ENCODE results near the gene STRA8. TPM values are rescaled to one million over a fixed set of nuclear protein-coding genes. Genes with fewer than 3 reads are reported as not detected.
A peak's percentile ranks its signal among the peaks of the same experiment; 100 is the strongest.

The STRA8 gene
- total RNA-seq, 1 experiment from 2014 or later: not detected

GRCh38 chr7:135300913-135301765 is 67.5 kb downstream of the STRA8 start:
- no peak overlapping the region for H4K5ac ChIP-seq (ENCODE audit: insufficient read length, low read depth, low read length)
- no peak overlapping the region for H4K8ac ChIP-seq (replicated peaks; ENCODE audit: insufficient read length, low read depth, low read length)
- H4K91ac ChIP-seq (ENCODE audit: insufficient read length, low read depth, low read length): no peak overlapping the region

More at GRCh38 chr7:135300913-135301765, 67.5 kb downstream of the STRA8 start:
- Histone ChIP-seq H2AFZ (ENCODE audit: low read length) (no peak overlapping the region), H3K9ac (ENCODE audit: extremely low read depth, insufficient read length, low read length) (no peak overlapping the region), H3K9me3 (ENCODE audit: control insufficient read depth, low read depth, low read length) (no peaks in the 10 kb centered on the region), H2BK120ac (ENCODE audit: low read depth, low read length, poor library complexity, severe bottlenecking) (no peak overlapping the region), H3K27me3 (ENCODE audit: insufficient read depth, low read length) (no peaks in the 10 kb centered on the region), H4K20me1 (ENCODE audit: control insufficient read depth, insufficient read depth, insufficient read length) (no peaks in the 10 kb centered on the region), H2AK5ac (ENCODE audit: insufficient read length, low read length) (no peak overlapping the region), H3K4ac (ENCODE audit: low read depth, low read length) (no peak overlapping the region), H3K18ac (ENCODE audit: insufficient read length, low read depth, low read length) (no peak overlapping the region), H3K23me2 (ENCODE audit: insufficient read length, low read depth, low read length, poor library complexity, severe bottlenecking) (no peaks in the 10 kb centered on the region), H3K14ac (ENCODE audit: insufficient read depth, low read length) (no peak overlapping the region; the same call in 1 of the 2 replicates), H3K56ac (ENCODE audit: insufficient read length, low read depth, low read length) (no peak overlapping the region), H3K79me1 (ENCODE audit: insufficient read depth, low read depth, low read length, poor library complexity, severe bottlenecking) (no peaks in the 10 kb centered on the region), H3K23ac (ENCODE audit: insufficient read length, low read depth, low read length) (no peak overlapping the region), H3K79me2 (ENCODE audit: insufficient read depth, low read length) (no peaks in the 10 kb centered on the region), H3K4me2 (ENCODE audit: insufficient read depth, insufficient read length, low read length) (no peak overlapping the region), H3T11ph (ENCODE audit: low read length) (no peak overlapping the region), H2BK20ac (ENCODE audit: low read depth, low read length, poor library complexity, severe bottlenecking) (no peak overlapping the region), H2BK12ac (ENCODE audit: insufficient read length, low read depth, low read length) (no peak overlapping the region), H2BK5ac (ENCODE audit: insufficient read length, low read length) (no peak overlapping the region), H2BK15ac (ENCODE audit: low read depth, low read length) (no peak overlapping the region), H3K4me1 (ENCODE audit: insufficient read depth, low read length) (no peaks in the 10 kb centered on the region), H3K27ac (ENCODE audit: insufficient read length, low read depth, low read length) (no peak overlapping the region)
- no peak overlapping the region for H3K27ac Mint-ChIP-seq
- no peak overlapping the region for H3K4me3 Mint-ChIP-seq
- H3K36me3 Mint-ChIP-seq (ENCODE audit: insufficient read depth in 1 of 3, low read depth in 3 of 3): peaks cover 0 to 16% (median 3%) of the 10 kb centered on the region in 3 experiments; a peak in 4 of 7 replicates
- no peak; the same call in 2 of the 3 replicates for TF ChIP-seq CTCF (conservative IDR thresholded peaks at IDR 0.05)
- no CpG with 5 or more reads among the region's 3 CpGs for WGBS (ENCODE audit: extremely low coverage, insufficient read length, low lambda C conversion rate)
- peaks cover 7% of the 10 kb centered on the region for H3K27me3 Mint-ChIP-seq (ENCODE audit: low read depth)
- peaks cover 7 to 18% of the 10 kb centered on the region in 2 experiments; a peak in 4 of 5 replicates for H3K9me3 Mint-ChIP-seq
- H3K4me1 Mint-ChIP-seq: peaks cover 19 to 25% of the 10 kb centered on the region in 2 experiments
- DNase-seq: peak; percentile 26

Small RNA genes lying within 50 kb of the gene (microRNA-seq; reads per million reads assigned to microRNA genes)
- gene MIR6509 (ENCODE audit: borderline microRNAs expressed): not detected

Other genes starting within 250 kb of the STRA8 start
- 1.2 and 2.4 TPM in 2 replicates for gene AGBL3, start 247.3 kb upstream of the STRA8 start, total RNA-seq (2021)
- not detected in 2 replicates for gene TMEM140, start 85.8 kb upstream of the STRA8 start, total RNA-seq (2021)
- gene CYREN, start 63.1 kb upstream of the STRA8 start, total RNA-seq (2021): 72.0 and 76.0 TPM in 2 replicates
- gene WDR91, start 22.3 kb upstream of the STRA8 start, total RNA-seq (2021): 7.3 and 9.4 TPM in 2 replicates

Data from H9 (cell line).